NT2/D1 (cell line): Measurements from ENCODE around the gene SLC2A1.

Experiments used
- SUZ12 ChIP-seq: IDR thresholded peaks from 2 replicates; pipeline ENCODE4 v1.6.1; 2011; ENCODE audit not compliant: insufficient read length, insufficient read depth; ENCODE audit errors: extremely low read depth
- YY1 ChIP-seq: IDR thresholded peaks from 2 replicates; pipeline ENCODE4 v1.6.1; 2011; ENCODE audit not compliant: insufficient read length, insufficient read depth
- ZNF274 ChIP-seq: IDR thresholded peaks from 2 replicates; pipeline ENCODE4 v1.6.1; 2011; ENCODE audit warnings: mild to moderate bottlenecking, low read depth, low read length

DNA sequence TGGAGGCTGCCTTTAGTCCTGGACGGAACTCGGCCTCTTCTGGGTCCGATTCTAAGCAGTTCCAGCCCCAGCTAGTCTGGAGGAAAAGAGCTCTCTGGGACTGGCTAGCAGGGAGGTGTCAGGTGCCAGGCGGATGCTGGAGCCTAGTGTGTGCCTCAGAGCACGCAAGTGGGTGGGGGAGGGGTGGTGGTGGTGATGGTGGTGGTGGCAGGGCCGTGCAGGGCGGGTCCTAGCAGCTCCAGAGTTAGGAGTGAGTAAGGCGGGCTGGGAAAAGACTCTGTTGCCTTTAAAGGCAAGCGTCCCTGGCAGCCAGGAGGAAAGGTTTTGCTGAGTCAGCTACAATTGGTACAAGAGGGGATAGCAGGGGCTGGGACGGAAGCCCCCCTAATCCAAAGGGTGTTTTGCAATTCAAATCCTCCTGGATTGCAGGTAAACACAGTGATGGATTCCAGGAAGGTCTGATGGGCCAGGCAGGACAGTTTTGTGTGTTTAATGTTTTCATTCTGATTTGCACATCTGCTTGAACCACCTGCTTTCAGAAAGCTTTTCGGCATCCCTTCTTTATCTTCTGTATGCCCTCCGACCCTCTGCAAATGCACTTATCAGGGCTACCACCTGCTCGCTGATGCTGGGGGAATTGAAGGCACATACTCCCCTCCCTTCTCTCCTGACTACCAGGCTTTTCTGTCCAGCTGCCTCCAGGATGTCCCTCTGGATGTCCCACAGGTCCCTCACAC, 4.1 kb upstream of the SLC2A1 start:
- TF ChIP-seq SUZ12 (no peak), YY1 (no peak), ZNF274 (no peak)
